GM13976 (cell line): ENCODE measurements around the gene DNAJB6.

Source experiments
- DNase-seq: peaks from one replicate; pipeline ENCODE4 v3.0.0; 2012; ENCODE audit warnings: low spot score
- in situ Hi-C: fragments of 300-500 bp; cut with MboI; formaldehyde crosslinking; loops from one replicate; pipeline ENCODE4 v1.12.0; 2022; ENCODE audit warnings: low sequenced_read_pairs, mixed read lengths, inconsistent platforms; ENCODE audit not compliant: unreplicated experiment
- TF ChIP-seq, protein P1 (sequence below): IDR thresholded peaks from 2 replicates; pipeline ENCODE4 v1.5.1; 2012; ENCODE audit warnings: borderline replicate concordance, mild to moderate bottlenecking; ENCODE audit not compliant: insufficient read depth; ENCODE audit errors: extremely low read depth, missing control alignments, control extremely low read depth

DNAJB6 gene

DNA sequence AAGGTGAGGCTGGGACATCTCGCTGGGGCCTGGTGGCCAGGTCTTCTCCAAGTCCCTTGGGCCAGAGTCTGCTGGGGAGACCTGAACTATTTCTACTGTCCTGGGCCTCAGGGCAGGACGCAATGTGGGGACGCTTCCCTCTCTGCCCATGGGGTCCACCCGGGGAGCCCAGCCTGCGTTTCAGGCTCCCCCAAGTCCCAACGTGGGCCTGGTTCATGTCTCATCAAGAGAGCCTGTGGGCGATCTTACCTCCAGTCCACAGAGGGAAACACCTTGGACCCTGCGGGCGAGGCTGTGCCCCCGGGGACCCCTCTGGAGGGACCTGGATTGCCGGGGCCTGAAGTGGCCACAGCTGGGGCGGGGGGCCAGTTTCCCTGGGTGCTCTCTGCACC is 91.7 kb downstream of the DNAJB6 start:
- TF ChIP-seq, protein P1, sequence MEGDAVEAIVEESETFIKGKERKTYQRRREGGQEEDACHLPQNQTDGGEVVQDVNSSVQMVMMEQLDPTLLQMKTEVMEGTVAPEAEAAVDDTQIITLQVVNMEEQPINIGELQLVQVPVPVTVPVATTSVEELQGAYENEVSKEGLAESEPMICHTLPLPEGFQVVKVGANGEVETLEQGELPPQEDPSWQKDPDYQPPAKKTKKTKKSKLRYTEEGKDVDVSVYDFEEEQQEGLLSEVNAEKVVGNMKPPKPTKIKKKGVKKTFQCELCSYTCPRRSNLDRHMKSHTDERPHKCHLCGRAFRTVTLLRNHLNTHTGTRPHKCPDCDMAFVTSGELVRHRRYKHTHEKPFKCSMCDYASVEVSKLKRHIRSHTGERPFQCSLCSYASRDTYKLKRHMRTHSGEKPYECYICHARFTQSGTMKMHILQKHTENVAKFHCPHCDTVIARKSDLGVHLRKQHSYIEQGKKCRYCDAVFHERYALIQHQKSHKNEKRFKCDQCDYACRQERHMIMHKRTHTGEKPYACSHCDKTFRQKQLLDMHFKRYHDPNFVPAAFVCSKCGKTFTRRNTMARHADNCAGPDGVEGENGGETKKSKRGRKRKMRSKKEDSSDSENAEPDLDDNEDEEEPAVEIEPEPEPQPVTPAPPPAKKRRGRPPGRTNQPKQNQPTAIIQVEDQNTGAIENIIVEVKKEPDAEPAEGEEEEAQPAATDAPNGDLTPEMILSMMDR, result no peak
- DNase-seq, result no peak
- in situ Hi-C loops, result loop anchor here (25.0 kb wide), 1 partner anchor 859 kb away; no protein-coding TSS in a partner anchor

DNA sequence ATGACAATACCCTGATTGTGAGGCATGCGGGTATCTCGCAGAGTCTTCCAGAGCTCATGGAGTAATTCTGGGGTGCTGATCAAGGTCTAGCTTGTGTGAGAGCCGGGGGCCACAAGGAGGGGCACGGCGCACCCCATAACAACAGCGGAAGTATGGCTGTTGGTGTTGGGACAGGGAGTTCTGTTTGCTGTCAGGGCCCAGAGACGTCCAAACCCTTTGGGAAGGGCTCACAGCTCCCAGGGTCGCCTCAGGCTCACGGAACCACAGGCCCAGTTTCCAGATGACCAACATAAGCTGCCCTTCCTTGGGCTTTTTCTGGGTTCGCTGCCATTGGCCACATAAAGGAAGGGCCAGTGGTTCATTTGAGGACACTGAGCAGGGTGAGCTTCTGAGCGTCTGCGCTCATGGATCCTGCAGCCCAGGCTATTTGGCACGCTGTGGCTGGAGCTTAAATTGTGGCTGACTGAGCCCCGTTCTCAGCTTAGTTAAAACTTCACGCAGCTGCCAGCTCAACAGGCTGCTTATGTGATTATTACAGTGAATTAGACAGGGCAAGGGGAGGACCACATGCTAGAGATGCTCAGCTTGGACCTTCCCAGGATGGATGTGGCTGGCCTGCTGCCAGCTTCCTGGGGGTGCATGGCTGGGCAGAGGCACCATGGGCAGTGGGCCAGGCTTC is 92.3 kb downstream of the DNAJB6 start:
- TF ChIP-seq, protein P1, result no peak
- in situ Hi-C loops, result loop anchor here (25.0 kb wide), 1 partner anchor 858 kb away; no protein-coding TSS in a partner anchor

DNA sequence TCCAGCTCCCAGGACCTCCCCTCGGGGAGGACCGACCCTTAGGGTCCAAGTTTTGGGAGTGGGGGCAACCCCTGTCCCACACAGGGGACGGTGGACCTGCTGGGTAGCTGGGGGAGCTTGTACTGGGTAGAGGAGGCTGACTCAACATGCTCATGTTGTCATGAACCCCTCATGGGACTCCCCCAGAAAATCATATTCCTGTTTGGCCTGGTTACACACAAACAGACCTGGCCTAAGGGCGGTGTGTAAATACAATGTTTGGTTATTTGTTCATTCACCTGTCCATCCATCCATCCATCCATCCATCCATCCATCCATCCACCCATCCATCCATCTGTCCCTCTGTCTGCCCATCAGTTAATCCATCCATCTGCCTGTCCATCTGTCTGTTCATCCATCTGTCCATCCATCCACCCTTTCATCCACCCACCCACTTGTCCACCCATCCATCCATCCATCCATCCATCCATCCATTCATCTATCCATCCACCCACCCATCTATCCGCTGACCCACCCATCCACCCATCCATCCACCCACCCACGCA is 92.9 kb downstream of the DNAJB6 start:
- in situ Hi-C loops, result loop anchor here (25.0 kb wide), 1 partner anchor 858 kb away; no protein-coding TSS in a partner anchor
- no peak for DNase-seq

More for the DNA sequence above, 92.3 kb downstream of the DNAJB6 start:
- DNase-seq, result no peak

DNA sequence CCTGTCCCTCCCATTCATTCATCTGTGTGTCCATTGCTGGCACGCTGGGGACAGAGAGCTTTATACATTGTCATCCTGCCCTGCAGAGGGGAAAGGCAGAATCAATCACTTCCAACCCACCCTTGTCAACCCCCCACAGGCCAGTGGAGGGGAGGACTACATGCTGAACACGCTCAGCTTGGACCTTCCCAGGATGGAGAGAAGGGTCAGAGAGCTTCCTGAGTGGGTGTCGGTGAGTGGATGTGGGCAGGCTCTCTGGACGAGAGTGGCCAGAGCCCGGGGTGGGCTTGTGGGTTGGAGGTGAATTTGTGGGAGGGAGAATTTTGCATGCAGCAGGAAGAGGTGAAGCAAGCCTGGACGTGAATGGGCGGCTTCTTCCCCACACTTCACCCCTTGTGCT is 93.9 kb downstream of the DNAJB6 start:
- TF ChIP-seq, protein P1, result no peak
- in situ Hi-C loops, result loop anchor here (25.0 kb wide), 1 partner anchor 857 kb away; no protein-coding TSS in a partner anchor
- no peak for DNase-seq

More for the DNA sequence above, 92.9 kb downstream of the DNAJB6 start:
- TF ChIP-seq, protein P1, result no peak

DNA sequence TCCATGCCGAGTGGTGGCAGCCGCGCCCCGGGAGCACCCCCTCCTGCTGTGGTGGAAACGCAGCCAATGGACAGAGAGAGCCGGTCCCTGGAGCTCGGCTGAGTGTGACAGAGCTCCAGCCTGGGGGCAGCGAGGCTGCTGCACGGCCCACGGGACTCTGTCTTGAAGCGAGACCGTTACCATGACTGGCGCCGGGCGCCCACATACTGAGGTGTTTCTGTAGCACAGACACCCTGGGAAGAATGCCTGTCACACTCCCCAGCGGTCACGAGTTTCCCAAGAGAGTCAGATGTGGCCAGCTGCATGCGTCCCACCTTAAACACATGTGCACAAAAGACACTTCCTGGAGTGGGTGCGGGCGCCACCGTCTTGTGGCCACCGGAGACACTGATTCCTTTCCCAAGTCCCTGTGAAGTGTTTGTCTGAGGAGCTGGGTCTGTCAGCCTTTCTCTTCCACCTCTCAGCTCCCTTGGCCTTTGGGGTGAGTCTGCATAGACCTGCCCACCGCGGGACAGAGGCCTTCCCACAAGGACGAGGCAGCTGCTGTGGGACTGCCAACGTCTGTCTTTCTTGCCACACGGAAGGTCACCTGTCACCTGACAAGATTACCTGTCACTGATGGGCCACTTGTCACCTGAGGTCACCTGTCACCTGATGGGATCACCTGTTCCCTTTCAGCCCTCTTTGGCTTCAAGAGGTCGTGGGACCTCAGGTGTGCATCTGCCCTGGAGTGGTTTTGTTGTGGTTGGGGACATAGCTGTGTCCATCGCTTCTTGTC is 94.6 kb downstream of the DNAJB6 start:
- in situ Hi-C loops, result loop anchor here (25.0 kb wide), 1 partner anchor 856 kb away; no protein-coding TSS in a partner anchor
- no peak for DNase-seq
- TF ChIP-seq, protein P1, result no peak

DNA sequence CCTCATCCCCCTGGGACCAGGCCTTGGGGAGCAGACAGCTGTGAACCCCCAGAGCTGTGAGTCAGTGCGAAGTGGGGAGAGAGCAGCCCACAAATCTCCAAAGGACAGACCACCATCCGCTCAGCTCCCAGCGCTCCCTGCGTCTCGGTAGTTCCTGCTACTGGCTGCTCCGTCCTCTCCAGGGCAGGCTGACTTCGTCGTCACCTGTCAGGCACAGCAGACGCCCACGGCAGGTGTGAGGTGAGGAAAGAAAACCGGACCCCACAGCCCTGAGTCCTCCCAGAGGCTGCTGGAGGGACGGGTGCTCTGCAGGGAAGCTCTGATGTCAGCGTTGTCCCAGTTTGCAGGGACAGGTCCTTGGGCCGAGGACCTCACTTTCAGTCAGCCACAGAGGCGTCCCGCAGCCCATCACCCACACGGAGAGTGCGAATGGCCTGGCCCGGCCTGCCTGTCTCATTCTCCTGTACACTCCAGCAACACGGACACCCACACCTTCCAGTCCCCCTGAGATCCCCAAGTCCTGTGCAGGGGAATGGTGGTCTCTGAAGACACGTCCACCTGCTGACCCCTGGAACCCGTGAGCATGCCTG is 95.2 kb downstream of the DNAJB6 start:
- TF ChIP-seq, protein P1, result no peak
- in situ Hi-C loops, result loop anchor here (25.0 kb wide), 1 partner anchor 855 kb away; no protein-coding TSS in a partner anchor
- no peak for DNase-seq
